ENCODE results near the gene FCMR. TPM values are rescaled to one million over a fixed set of nuclear protein-coding genes. Genes with fewer than 3 reads are reported as not detected.
A peak's percentile ranks its signal among the peaks of the same experiment; 100 is the strongest.

The FCMR gene
- polyA plus RNA-seq, 2 donors: 0.90 to 2.5 TPM

- Histone ChIP-seq H3K4me1 (ENCODE audit: control insufficient read depth in 2 of 2, insufficient read depth in 2 of 2, low read length in 1 of 2) (peaks cover 0 to 7% of the 10 kb centered on the region in 2 donors), H3K4me3 (ENCODE audit: low read depth in 1 of 2, low read length in 2 of 2) (no peak overlapping the region), H3K27me3 (ENCODE audit: control insufficient read depth in 1 of 2, insufficient read depth in 2 of 2, low read length in 2 of 2) (no peaks in the 10 kb centered on the region), H3K36me3 (ENCODE audit: control insufficient read depth in 2 of 2, insufficient read depth in 2 of 2, low read length in 1 of 2) (no peaks in the 10 kb centered on the region), H3K27ac (ENCODE audit: low read depth in 2 of 2, low read length in 1 of 2) (no peak overlapping the region), H3K9me3 (ENCODE audit: control insufficient read depth in 2 of 2, insufficient read depth in 1 of 2, low read depth in 1 of 2, low read length in 1 of 2) (no peaks in the 10 kb centered on the region)
- WGBS, 2 donors: 51 to 52% methylated on average over 3 of the region's 3 CpGs
Measured at GRCh38 chr1:206961668-206962067, 39.9 kb upstream of the FCMR start.

GRCh38 chr1:206960676-206961386 lies 39.1 kb upstream of the FCMR start:
- 91 to 92% methylated on average over 6 of the region's 6 CpGs for WGBS, 2 donors
- Histone ChIP-seq H3K4me3 (ENCODE audit: low read depth in 1 of 2, low read length in 2 of 2) (no peak overlapping the region), H3K4me1 (ENCODE audit: control insufficient read depth in 2 of 2, insufficient read depth in 2 of 2, low read length in 1 of 2) (peaks cover 0 to 7% of the 10 kb centered on the region in 2 donors), H3K36me3 (ENCODE audit: control insufficient read depth in 2 of 2, insufficient read depth in 2 of 2, low read length in 1 of 2) (no peaks in the 10 kb centered on the region), H3K27ac (ENCODE audit: low read depth in 2 of 2, low read length in 1 of 2) (no peak overlapping the region), H3K27me3 (ENCODE audit: control insufficient read depth in 1 of 2, insufficient read depth in 2 of 2, low read length in 2 of 2) (no peaks in the 10 kb centered on the region), H3K9me3 (ENCODE audit: control insufficient read depth in 2 of 2, insufficient read depth in 1 of 2, low read depth in 1 of 2, low read length in 1 of 2) (no peaks in the 10 kb centered on the region)

- Histone ChIP-seq H3K9me3 (ENCODE audit: control insufficient read depth in 2 of 2, insufficient read depth in 1 of 2, low read depth in 1 of 2, low read length in 1 of 2) (no peaks in the 10 kb centered on the region), H3K27me3 (ENCODE audit: control insufficient read depth in 1 of 2, insufficient read depth in 2 of 2, low read length in 2 of 2) (no peaks in the 10 kb centered on the region), H3K27ac (ENCODE audit: low read depth in 2 of 2, low read length in 1 of 2) (no peak overlapping the region), H3K36me3 (ENCODE audit: control insufficient read depth in 2 of 2, insufficient read depth in 2 of 2, low read length in 1 of 2) (no peaks in the 10 kb centered on the region), H3K4me3 (ENCODE audit: low read depth in 1 of 2, low read length in 2 of 2) (no peak overlapping the region), H3K4me1 (ENCODE audit: control insufficient read depth in 2 of 2, insufficient read depth in 2 of 2, low read length in 1 of 2) (peaks cover 0 to 10% of the 10 kb centered on the region in 2 donors)
- 80 to 85% methylated on average over 2 of the region's 2 CpGs for WGBS, 2 donors
Measured at GRCh38 chr1:206958144-206958543, 36.4 kb upstream of the FCMR start.

- Histone ChIP-seq H3K4me3 (ENCODE audit: low read depth in 1 of 2, low read length in 2 of 2) (no peak overlapping the region), H3K4me1 (ENCODE audit: control insufficient read depth in 2 of 2, insufficient read depth in 2 of 2, low read length in 1 of 2) (peaks cover 0 to 12% of the 10 kb centered on the region in 2 donors), H3K27me3 (ENCODE audit: control insufficient read depth in 1 of 2, insufficient read depth in 2 of 2, low read length in 2 of 2) (no peaks in the 10 kb centered on the region), H3K27ac (ENCODE audit: low read depth in 2 of 2, low read length in 1 of 2) (no peak overlapping the region), H3K36me3 (ENCODE audit: control insufficient read depth in 2 of 2, insufficient read depth in 2 of 2, low read length in 1 of 2) (no peaks in the 10 kb centered on the region), H3K9me3 (ENCODE audit: control insufficient read depth in 2 of 2, insufficient read depth in 1 of 2, low read depth in 1 of 2, low read length in 1 of 2) (no peaks in the 10 kb centered on the region)
- 80 to 88% methylated on average over 5 of the region's 5 CpGs for WGBS, 2 donors
Measured at GRCh38 chr1:206957639-206958038, 35.9 kb upstream of the FCMR start.

GRCh38 chr1:206955476-206956451 lies 34.0 kb upstream of the FCMR start:
- H3K9me3 ChIP-seq (ENCODE audit: control insufficient read depth in 2 of 2, insufficient read depth in 1 of 2, low read depth in 1 of 2, low read length in 1 of 2): no peaks in the 10 kb centered on the region
- H3K27ac ChIP-seq (ENCODE audit: low read depth in 2 of 2, low read length in 1 of 2): peak overlapping the region in 1 of 2 donors; percentile 42
- no peaks in the 10 kb centered on the region for H3K36me3 ChIP-seq (ENCODE audit: control insufficient read depth in 2 of 2, insufficient read depth in 2 of 2, low read length in 1 of 2)
- H3K4me3 ChIP-seq (ENCODE audit: low read depth in 1 of 2, low read length in 2 of 2): no peak overlapping the region
- H3K27me3 ChIP-seq (ENCODE audit: control insufficient read depth in 1 of 2, insufficient read depth in 2 of 2, low read length in 2 of 2): no peaks in the 10 kb centered on the region
- peaks cover 0 to 14% of the 10 kb centered on the region in 2 donors for H3K4me1 ChIP-seq (ENCODE audit: control insufficient read depth in 2 of 2, insufficient read depth in 2 of 2, low read length in 1 of 2)
- WGBS, 2 donors: 48 to 49% methylated on average over 11 of the region's 11 CpGs

DNA sequence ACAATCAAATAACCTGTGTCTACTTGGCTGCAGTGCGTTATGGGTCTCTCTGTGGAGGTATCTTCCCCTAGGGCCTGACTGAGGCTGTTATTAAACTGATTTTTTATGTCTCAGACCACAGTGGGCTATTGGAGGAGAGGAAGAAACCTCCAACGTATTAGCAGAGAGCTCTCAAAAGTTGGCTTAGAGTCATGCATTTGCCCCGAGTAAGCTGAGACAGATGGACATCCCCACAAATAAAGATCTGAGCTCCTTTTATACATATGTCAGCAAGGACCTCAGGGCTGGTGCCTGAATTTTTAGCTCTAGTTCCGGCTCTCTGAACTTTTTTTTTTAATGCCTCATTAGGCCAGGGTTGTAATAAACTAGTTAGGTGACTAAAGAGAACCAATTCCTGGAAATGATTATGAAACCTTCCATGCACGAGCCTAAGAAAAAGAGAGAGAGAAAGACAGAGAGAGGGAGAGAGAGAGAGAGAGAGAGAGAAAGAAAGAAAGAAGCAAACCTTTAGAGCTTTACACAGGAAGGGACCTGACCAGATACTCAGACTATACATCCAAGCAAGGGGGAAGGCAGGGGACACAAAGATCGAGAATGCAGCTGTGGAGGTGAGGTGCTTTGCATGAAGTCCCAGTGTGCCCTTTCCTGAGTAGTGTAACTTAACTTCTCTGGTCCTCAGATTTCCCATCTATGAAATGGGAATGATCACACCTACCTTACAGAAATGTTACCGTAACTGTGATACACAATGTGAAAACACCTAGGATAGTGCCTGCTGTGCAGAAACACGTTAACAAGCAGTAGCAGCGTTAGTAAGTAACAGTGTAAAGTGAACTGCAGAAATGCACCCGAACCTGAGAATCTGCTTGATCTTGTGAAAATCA lies 33.0 kb upstream of the FCMR start:
- Histone ChIP-seq H3K27me3 (ENCODE audit: control insufficient read depth in 1 of 2, insufficient read depth in 2 of 2, low read length in 2 of 2) (no peaks in the 10 kb centered on the region), H3K4me3 (ENCODE audit: low read depth in 1 of 2, low read length in 2 of 2) (no peak overlapping the region), H3K9me3 (ENCODE audit: control insufficient read depth in 2 of 2, insufficient read depth in 1 of 2, low read depth in 1 of 2, low read length in 1 of 2) (no peaks in the 10 kb centered on the region), H3K36me3 (ENCODE audit: control insufficient read depth in 2 of 2, insufficient read depth in 2 of 2, low read length in 1 of 2) (no peaks in the 10 kb centered on the region), H3K27ac (ENCODE audit: low read depth in 2 of 2, low read length in 1 of 2) (peak overlapping the region; percentile 82 to 84), H3K4me1 (ENCODE audit: control insufficient read depth in 2 of 2, insufficient read depth in 2 of 2, low read length in 1 of 2) (peaks cover 0 to 12% of the 10 kb centered on the region in 2 donors)
- 64 to 65% methylated on average over 10 of the region's 10 CpGs for WGBS, 2 donors

GRCh38 chr1:206953626-206954025 lies 31.9 kb upstream of the FCMR start:
- WGBS, 2 donors: 71 to 95% methylated on average over 2 of the region's 2 CpGs
- Histone ChIP-seq H3K27ac (ENCODE audit: low read depth in 2 of 2, low read length in 1 of 2) (peak overlapping the region; percentile 82 to 84), H3K36me3 (ENCODE audit: control insufficient read depth in 2 of 2, insufficient read depth in 2 of 2, low read length in 1 of 2) (no peaks in the 10 kb centered on the region), H3K27me3 (ENCODE audit: control insufficient read depth in 1 of 2, insufficient read depth in 2 of 2, low read length in 2 of 2) (no peaks in the 10 kb centered on the region), H3K4me3 (ENCODE audit: low read depth in 1 of 2, low read length in 2 of 2) (no peak overlapping the region), H3K9me3 (ENCODE audit: control insufficient read depth in 2 of 2, insufficient read depth in 1 of 2, low read depth in 1 of 2, low read length in 1 of 2) (no peaks in the 10 kb centered on the region), H3K4me1 (ENCODE audit: control insufficient read depth in 2 of 2, insufficient read depth in 2 of 2, low read length in 1 of 2) (peaks cover 0 to 12% of the 10 kb centered on the region in 2 donors)

GRCh38 chr1:206953126-206953525 lies 31.4 kb upstream of the FCMR start:
- 57 to 70% methylated on average over 3 of the region's 3 CpGs for WGBS, 2 donors

GRCh38 chr1:206952171-206952570 lies 30.4 kb upstream of the FCMR start:
- H3K9me3 ChIP-seq (ENCODE audit: control insufficient read depth in 2 of 2, insufficient read depth in 1 of 2, low read depth in 1 of 2, low read length in 1 of 2): no peaks in the 10 kb centered on the region
- 42 to 52% methylated on average over 4 of the region's 4 CpGs for WGBS, 2 donors
- no peak overlapping the region for H3K4me3 ChIP-seq (ENCODE audit: low read depth in 1 of 2, low read length in 2 of 2)
- peaks cover 0 to 12% of the 10 kb centered on the region in 2 donors for H3K4me1 ChIP-seq (ENCODE audit: control insufficient read depth in 2 of 2, insufficient read depth in 2 of 2, low read length in 1 of 2)
- H3K27ac ChIP-seq (ENCODE audit: low read depth in 2 of 2, low read length in 1 of 2): peak overlapping the region; percentile 84 to 94
- no peaks in the 10 kb centered on the region for H3K27me3 ChIP-seq (ENCODE audit: control insufficient read depth in 1 of 2, insufficient read depth in 2 of 2, low read length in 2 of 2)
- no peaks in the 10 kb centered on the region for H3K36me3 ChIP-seq (ENCODE audit: control insufficient read depth in 2 of 2, insufficient read depth in 2 of 2, low read length in 1 of 2)

More at GRCh38 chr1:206953126-206953525, 31.4 kb upstream of the FCMR start:
- no peaks in the 10 kb centered on the region for H3K36me3 ChIP-seq (ENCODE audit: control insufficient read depth in 2 of 2, insufficient read depth in 2 of 2, low read length in 1 of 2)
- peak overlapping the region; percentile 82 to 84 for H3K27ac ChIP-seq (ENCODE audit: low read depth in 2 of 2, low read length in 1 of 2)
- H3K4me3 ChIP-seq (ENCODE audit: low read depth in 1 of 2, low read length in 2 of 2): no peak overlapping the region
- H3K27me3 ChIP-seq (ENCODE audit: control insufficient read depth in 1 of 2, insufficient read depth in 2 of 2, low read length in 2 of 2): no peaks in the 10 kb centered on the region
- H3K4me1 ChIP-seq (ENCODE audit: control insufficient read depth in 2 of 2, insufficient read depth in 2 of 2, low read length in 1 of 2): peaks cover 0 to 12% of the 10 kb centered on the region in 2 donors
- no peaks in the 10 kb centered on the region for H3K9me3 ChIP-seq (ENCODE audit: control insufficient read depth in 2 of 2, insufficient read depth in 1 of 2, low read depth in 1 of 2, low read length in 1 of 2)

Data from esophagus (tissue), 2 donors.